HEK293 (cell line): ENCODE results near the gene PRKCE.

Source experiments
- CTCF ChIA-PET: fragments of 350-600 bp; formaldehyde crosslinking; extraction: SDS; loops from one replicate; lab custom pipeline; 2021; ENCODE audit warnings: antibody characterized with exemption; lab: Yijun Ruan, JAX
- POLR2A ChIA-PET: fragments of 300-600 bp; formaldehyde crosslinking; extraction: SDS; loops from one replicate; lab custom pipeline; 2020; ENCODE audit warnings: antibody characterized with exemption, inconsistent platforms; lab: Yijun Ruan, JAX
- H3K27ac ChIP-seq: fragments of 200-500 bp; sonication (Bioruptor generic); 2 replicates; pipeline ENCODE4 v1.5.1; 2014; ENCODE audit warnings: low read depth, low read length, control low read depth, inconsistent platforms; ENCODE audit errors: extremely low read depth
- H3K36me3 ChIP-seq, 2 experiments: fragments of 200-500 bp in 1 of 2; sonication (Bioruptor generic) in 1 of 2; 1 replicate in 1 of 2; 2 replicates in 1 of 2; pipeline ENCODE4 v1.5.1; 2014 to 2017; ENCODE audit warnings: inconsistent platforms in 2 of 2, low read length in 2 of 2; ENCODE audit not compliant: control insufficient read depth in 2 of 2, insufficient read depth in 1 of 2
- H3K4me1 ChIP-seq: fragments of 200-500 bp; sonication (Bioruptor generic); 2 replicates; pipeline ENCODE4 v1.5.1; 2014; ENCODE audit warnings: mild to moderate bottlenecking, low read length, inconsistent platforms; ENCODE audit not compliant: control insufficient read depth, insufficient read depth
- H3K4me3 ChIP-seq: 2 replicates; pipeline ENCODE4 v1.5.1; 2011; ENCODE audit warnings: low read depth, mild to moderate bottlenecking, control low read depth, low read length, moderate library complexity
- H3K9me3 ChIP-seq: fragments of 200-500 bp; sonication (Bioruptor generic); 2 replicates; pipeline ENCODE4 v1.5.1; 2014; ENCODE audit warnings: low read depth, low read length, inconsistent platforms; ENCODE audit not compliant: control insufficient read depth, insufficient read depth
- BCL11A ChIP-seq: fragments of 450-650 bp; formaldehyde crosslinking; IDR thresholded peaks from 2 replicates; pipeline ENCODE4 v1.5.1; 2016; ENCODE audit warnings: low read depth, missing biosample characterization, missing genetic modification characterization
- SETDB1 ChIP-seq: IDR thresholded peaks from one replicate; pipeline ENCODE4 v1.6.1; 2017; ENCODE audit warnings: mild to moderate bottlenecking, low read length, moderate library complexity, mixed read lengths; ENCODE audit not compliant: insufficient read length
- ZBTB17 ChIP-seq: fragments of 450-650 bp; formaldehyde crosslinking; IDR thresholded peaks from 2 replicates; pipeline ENCODE4 v1.5.1; 2016; ENCODE audit warnings: missing biosample characterization, missing genetic modification characterization
- ZNF157 ChIP-seq: fragments of 450-650 bp; formaldehyde crosslinking; IDR thresholded peaks from 2 replicates; pipeline ENCODE4 v1.5.1; 2016; ENCODE audit warnings: missing biosample characterization, missing genetic modification characterization
- ZNF175 ChIP-seq: fragments of 450-650 bp; formaldehyde crosslinking; IDR thresholded peaks from 2 replicates; pipeline ENCODE4 v1.5.1; 2016; ENCODE audit warnings: missing biosample characterization, missing genetic modification characterization
- ZNF19 ChIP-seq: fragments of 450-650 bp; formaldehyde crosslinking; IDR thresholded peaks from 2 replicates; pipeline ENCODE4; 2016; ENCODE audit warnings: missing biosample characterization, missing genetic modification characterization, low read depth
- ZNF473 ChIP-seq: fragments of 450-650 bp; formaldehyde crosslinking; IDR thresholded peaks from 2 replicates; pipeline ENCODE4 v1.5.1; 2017; ENCODE audit warnings: missing biosample characterization, missing genetic modification characterization
- ZNF501 ChIP-seq: fragments of 450-650 bp; formaldehyde crosslinking; IDR thresholded peaks from 2 replicates; pipeline ENCODE4 v1.5.1; 2016; ENCODE audit warnings: missing biosample characterization, missing genetic modification characterization
- ZNF510 ChIP-seq: fragments of 450-650 bp; formaldehyde crosslinking; IDR thresholded peaks from 2 replicates; pipeline ENCODE4 v1.5.1; 2018; ENCODE audit warnings: mild to moderate bottlenecking, missing genetic modification characterization, missing biosample characterization; ENCODE audit not compliant: insufficient replicate concordance
- ZNF521 ChIP-seq: fragments of 450-650 bp; formaldehyde crosslinking; IDR thresholded peaks from 2 replicates; pipeline ENCODE4 v1.5.1; 2017; ENCODE audit warnings: missing biosample characterization, mild to moderate bottlenecking, missing genetic modification characterization
- ZNF544 ChIP-seq: fragments of 450-650 bp; formaldehyde crosslinking; IDR thresholded peaks from 2 replicates; pipeline ENCODE4 v1.5.0; 2017; ENCODE audit warnings: missing biosample characterization, missing genetic modification characterization
- ZNF555 ChIP-seq: fragments of 450-650 bp; formaldehyde crosslinking; conservative IDR thresholded peaks from 2 replicates; pipeline ENCODE4 v1.5.1; 2017; ENCODE audit warnings: missing biosample characterization, mild to moderate bottlenecking, missing genetic modification characterization, inconsistent platforms
- ZNF560 ChIP-seq: fragments of 450-650 bp; formaldehyde crosslinking; IDR thresholded peaks from 2 replicates; pipeline ENCODE4 v1.5.1; 2017; ENCODE audit warnings: missing biosample characterization, missing genetic modification characterization, borderline replicate concordance
- ZNF621 ChIP-seq: fragments of 450-650 bp; formaldehyde crosslinking; IDR thresholded peaks from 2 replicates; pipeline ENCODE4 v1.5.1; 2017; ENCODE audit warnings: missing biosample characterization, missing genetic modification characterization
- ZNF629 ChIP-seq: fragments of 450-650 bp; formaldehyde crosslinking; IDR thresholded peaks from 2 replicates; pipeline ENCODE4 v1.5.1; 2017; ENCODE audit warnings: missing biosample characterization, missing genetic modification characterization
- ZNF830 ChIP-seq: fragments of 450-650 bp; IDR thresholded peaks from 2 replicates; pipeline ENCODE4 v1.5.0; 2018; ENCODE audit warnings: missing biosample characterization, missing genetic modification characterization, low read depth, mild to moderate bottlenecking, moderate library complexity
- TF ChIP-seq, protein P1 (sequence below): fragments of 450-650 bp; formaldehyde crosslinking; IDR thresholded peaks from 2 replicates; pipeline ENCODE4 v1.5.1; 2017; ENCODE audit warnings: missing biosample characterization, missing genetic modification characterization
- TF ChIP-seq, protein P2 (sequence below): fragments of 450-650 bp; formaldehyde crosslinking; IDR thresholded peaks from 2 replicates; pipeline ENCODE4 v1.5.1; 2016; ENCODE audit warnings: missing biosample characterization, missing genetic modification characterization, low read depth
- TF ChIP-seq, protein P3 (sequence below): fragments of 450-650 bp; formaldehyde crosslinking; IDR thresholded peaks from 2 replicates; pipeline ENCODE4 v1.5.0; 2017; ENCODE audit warnings: missing biosample characterization, missing genetic modification characterization, borderline replicate concordance
- TF ChIP-seq, protein P4 (sequence below): fragments of 450-650 bp; formaldehyde crosslinking; optimal IDR thresholded peaks from 2 replicates; pipeline ENCODE3; 2016; ENCODE audit warnings: missing biosample characterization, mild to moderate bottlenecking, missing genetic modification characterization

The PRKCE gene

DNA sequence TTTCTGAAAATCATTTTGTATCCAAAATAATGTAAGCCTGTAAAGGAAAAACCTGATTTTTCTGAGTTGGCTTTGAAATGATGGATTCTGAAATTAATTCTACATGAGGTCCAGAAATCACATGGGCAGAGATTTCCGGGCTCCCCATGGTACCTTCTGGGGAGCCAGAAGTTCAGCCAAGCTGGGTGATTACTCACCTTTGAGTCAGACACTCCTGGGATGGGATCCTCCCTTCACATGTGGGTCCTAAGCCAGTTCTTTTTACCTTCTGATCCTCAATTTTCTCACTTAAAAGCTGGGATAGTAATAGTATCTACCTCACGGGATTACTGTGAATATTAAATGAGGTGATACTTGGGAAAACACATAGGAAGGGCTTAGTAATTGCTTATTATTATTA, 465.9 kb downstream of the PRKCE start:
- H3K4me1 ChIP-seq, result 0 out of 2 replicates have a peak, but pooled peaks cover 5% of the 10 kb centered on the region
- ChIA-PET POLR2A (no interaction called here), CTCF (interaction anchor here (1.1 kb wide), 1 partner anchor 55 kb away, joined by 3 read pairs; no protein-coding TSS in a partner anchor)
- no peaks in the 10 kb centered on the region for H3K36me3 ChIP-seq
- H3K9me3 ChIP-seq, result no peaks in the 10 kb centered on the region
- TF ChIP-seq, protein P1, sequence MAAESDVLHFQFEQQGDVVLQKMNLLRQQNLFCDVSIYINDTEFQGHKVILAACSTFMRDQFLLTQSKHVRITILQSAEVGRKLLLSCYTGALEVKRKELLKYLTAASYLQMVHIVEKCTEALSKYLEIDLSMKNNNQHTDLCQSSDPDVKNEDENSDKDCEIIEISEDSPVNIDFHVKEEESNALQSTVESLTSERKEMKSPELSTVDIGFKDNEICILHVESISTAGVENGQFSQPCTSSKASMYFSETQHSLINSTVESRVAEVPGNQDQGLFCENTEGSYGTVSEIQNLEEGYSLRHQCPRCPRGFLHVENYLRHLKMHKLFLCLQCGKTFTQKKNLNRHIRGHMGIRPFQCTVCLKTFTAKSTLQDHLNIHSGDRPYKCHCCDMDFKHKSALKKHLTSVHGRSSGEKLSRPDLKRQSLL, result no peak
- no peak for TF ChIP-seq ZNF175 (tag by site-specific recombination)
- no peak for TF ChIP-seq SETDB1
- H3K4me3 ChIP-seq, result no peak overlapping the region
- H3K27ac ChIP-seq, result no peak overlapping the region

DNA sequence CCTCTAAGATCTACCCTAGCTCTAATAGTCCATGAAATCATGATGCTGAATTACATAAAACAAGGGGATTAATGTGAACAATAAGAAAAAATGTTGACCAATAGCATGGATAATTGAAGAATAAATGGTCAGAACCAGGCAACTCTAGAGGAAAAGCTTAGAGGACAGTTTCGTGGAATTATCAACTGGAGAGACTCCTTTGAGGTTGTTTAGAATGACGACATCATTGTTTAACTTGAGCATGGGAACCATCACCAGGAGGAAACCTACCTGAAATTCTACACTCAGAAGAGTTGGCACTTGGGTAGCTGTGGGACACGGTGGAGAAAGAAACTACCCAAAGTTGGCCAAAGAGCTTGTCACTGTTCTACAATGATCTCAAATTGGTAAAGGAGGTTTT, 466.5 kb downstream of the PRKCE start:
- no peak overlapping the region for H3K4me3 ChIP-seq
- H3K9me3 ChIP-seq, result no peaks in the 10 kb centered on the region
- H3K36me3 ChIP-seq, result no peaks in the 10 kb centered on the region
- 0 out of 2 replicates have a peak, but pooled peaks cover 5% of the 10 kb centered on the region for H3K4me1 ChIP-seq
- ChIA-PET POLR2A (no interaction called here), CTCF (interaction anchor here (0.6 to 1.1 kb wide), 2 partner anchors 14 to 55 kb away, joined by 3 read pairs; no protein-coding TSS in a partner anchor)
- TF ChIP-seq, protein P2, sequence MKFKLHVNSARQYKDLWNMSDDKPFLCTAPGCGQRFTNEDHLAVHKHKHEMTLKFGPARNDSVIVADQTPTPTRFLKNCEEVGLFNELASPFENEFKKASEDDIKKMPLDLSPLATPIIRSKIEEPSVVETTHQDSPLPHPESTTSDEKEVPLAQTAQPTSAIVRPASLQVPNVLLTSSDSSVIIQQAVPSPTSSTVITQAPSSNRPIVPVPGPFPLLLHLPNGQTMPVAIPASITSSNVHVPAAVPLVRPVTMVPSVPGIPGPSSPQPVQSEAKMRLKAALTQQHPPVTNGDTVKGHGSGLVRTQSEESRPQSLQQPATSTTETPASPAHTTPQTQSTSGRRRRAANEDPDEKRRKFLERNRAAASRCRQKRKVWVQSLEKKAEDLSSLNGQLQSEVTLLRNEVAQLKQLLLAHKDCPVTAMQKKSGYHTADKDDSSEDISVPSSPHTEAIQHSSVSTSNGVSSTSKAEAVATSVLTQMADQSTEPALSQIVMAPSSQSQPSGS, result peak; percentile 59; the same call in 1 of the 2 replicates
- no peak for TF ChIP-seq ZNF555
- no peak for TF ChIP-seq ZNF544
- TF ChIP-seq ZNF560 (tag by site-specific recombination), result no peak
- TF ChIP-seq, protein P3, sequence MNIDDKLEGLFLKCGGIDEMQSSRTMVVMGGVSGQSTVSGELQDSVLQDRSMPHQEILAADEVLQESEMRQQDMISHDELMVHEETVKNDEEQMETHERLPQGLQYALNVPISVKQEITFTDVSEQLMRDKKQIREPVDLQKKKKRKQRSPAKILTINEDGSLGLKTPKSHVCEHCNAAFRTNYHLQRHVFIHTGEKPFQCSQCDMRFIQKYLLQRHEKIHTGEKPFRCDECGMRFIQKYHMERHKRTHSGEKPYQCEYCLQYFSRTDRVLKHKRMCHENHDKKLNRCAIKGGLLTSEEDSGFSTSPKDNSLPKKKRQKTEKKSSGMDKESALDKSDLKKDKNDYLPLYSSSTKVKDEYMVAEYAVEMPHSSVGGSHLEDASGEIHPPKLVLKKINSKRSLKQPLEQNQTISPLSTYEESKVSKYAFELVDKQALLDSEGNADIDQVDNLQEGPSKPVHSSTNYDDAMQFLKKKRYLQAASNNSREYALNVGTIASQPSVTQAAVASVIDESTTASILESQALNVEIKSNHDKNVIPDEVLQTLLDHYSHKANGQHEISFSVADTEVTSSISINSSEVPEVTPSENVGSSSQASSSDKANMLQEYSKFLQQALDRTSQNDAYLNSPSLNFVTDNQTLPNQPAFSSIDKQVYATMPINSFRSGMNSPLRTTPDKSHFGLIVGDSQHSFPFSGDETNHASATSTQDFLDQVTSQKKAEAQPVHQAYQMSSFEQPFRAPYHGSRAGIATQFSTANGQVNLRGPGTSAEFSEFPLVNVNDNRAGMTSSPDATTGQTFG, result no peak
- no peak overlapping the region for H3K27ac ChIP-seq

DNA sequence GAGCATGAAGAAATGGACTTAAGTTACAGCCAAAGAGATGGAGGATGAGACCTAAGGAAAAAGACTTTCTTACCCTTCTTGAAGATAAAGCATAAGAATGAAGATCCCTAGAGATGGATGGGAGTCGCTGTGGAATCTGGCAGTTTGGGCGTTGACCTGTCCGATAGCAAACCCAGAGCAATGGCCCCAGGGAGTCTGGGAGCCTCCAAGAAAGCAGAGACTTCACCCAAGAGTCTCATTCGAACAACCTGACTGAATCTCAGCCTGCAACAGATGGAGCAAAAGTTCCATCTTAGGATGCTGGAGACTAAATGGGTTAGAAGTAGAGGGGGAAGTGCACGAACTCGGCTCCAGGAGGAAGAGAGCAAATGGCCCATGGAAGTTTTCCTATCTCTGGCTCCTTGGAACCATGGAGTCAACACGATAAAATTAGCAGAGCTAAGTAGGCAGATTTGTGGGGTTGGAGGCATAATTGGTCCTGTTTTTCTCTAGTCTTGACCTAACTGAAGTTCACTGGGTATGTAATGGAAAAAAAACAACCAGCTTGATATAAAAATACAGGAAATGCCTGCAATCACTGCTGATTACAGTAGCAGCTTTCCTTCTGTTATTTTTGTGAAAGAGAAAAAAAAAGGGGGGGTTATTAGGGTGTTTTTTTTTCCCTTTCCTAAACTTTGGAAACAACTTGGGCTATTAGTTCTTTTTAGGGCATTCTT, 467.3 kb downstream of the PRKCE start:
- no peak overlapping the region for H3K27ac ChIP-seq
- no peaks in the 10 kb centered on the region for H3K9me3 ChIP-seq
- TF ChIP-seq ZBTB17 (tag by site-specific recombination) (no peak), ZNF629 (no peak), ZNF19 (tag by site-specific recombination) (no peak), ZNF521 (tag by site-specific recombination) (no peak), ZNF501 (tag by site-specific recombination) (no peak), BCL11A (tag by site-specific recombination) (no peak), ZNF830 (tag by site-specific recombination) (no peak), ZNF473 (tag by site-specific recombination) (no peak), ZNF510 (tag by site-specific recombination) (no peak), ZNF621 (no peak), ZNF157 (tag by site-specific recombination) (no peak)
- TF ChIP-seq, protein P4, sequence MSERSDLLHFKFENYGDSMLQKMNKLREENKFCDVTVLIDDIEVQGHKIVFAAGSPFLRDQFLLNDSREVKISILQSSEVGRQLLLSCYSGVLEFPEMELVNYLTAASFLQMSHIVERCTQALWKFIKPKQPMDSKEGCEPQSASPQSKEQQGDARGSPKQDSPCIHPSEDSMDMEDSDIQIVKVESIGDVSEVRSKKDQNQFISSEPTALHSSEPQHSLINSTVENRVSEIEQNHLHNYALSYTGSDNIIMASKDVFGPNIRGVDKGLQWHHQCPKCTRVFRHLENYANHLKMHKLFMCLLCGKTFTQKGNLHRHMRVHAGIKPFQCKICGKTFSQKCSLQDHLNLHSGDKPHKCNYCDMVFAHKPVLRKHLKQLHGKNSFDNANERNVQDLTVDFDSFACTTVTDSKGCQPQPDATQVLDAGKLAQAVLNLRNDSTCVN, result no peak
- no peaks in the 10 kb centered on the region for H3K36me3 ChIP-seq
- H3K4me3 ChIP-seq, result no peak overlapping the region
- POLR2A ChIA-PET, result interaction anchor here (0.7 kb wide), 1 partner anchor 71 kb away, joined by 3 read pairs; no protein-coding TSS in a partner anchor
- H3K4me1 ChIP-seq, result 0 out of 2 replicates have a peak, but pooled peaks cover 5% of the 10 kb centered on the region
- CTCF ChIA-PET, result interaction anchor here (0.6 to 1.1 kb wide), 2 partner anchors 15 to 56 kb away, joined by 3 to 7 read pairs; no protein-coding TSS in a partner anchor
